Stimulated activated CD8-positive, alpha-beta memory T cell treated with anti-CD3 and anti-CD28 coated beads, Interleukin-4, amount 100 ng/mL, for 4 hours (primary cell): ENCODE results near the gene NEMP2.

Source experiments
- DNase-seq, 2 donors: peaks; one replicate each; pipeline ENCODE4 v3.0.0-alpha.2; 2020; ENCODE audit warnings: low read depth in 2 of 2, low spot score in 1 of 2

NEMP2 gene

GRCh38 chr2:190534310-190535120 lies at the start of gene NEMP2:
NEMP2 (minus strand) TSS chr2:190534722; CDS start chr2:190534655, 67 bp downstream.
- peak; percentile 45 to 74 for DNase-seq

- no peak for DNase-seq
Measured at GRCh38 chr2:190583507-190584337, 49.2 kb upstream of the NEMP2 start.

GRCh38 chr2:190582736-190583506 lies 48.4 kb upstream of the NEMP2 start:
- DNase-seq: no peak

- no peak for DNase-seq
Measured at GRCh38 chr2:190582019-190582418, 47.5 kb upstream of the NEMP2 start.

GRCh38 chr2:190579915-190580846 lies 45.7 kb upstream of the NEMP2 start:
- no peak for DNase-seq

GRCh38 chr2:190579058-190579410 lies 44.5 kb upstream of the NEMP2 start:
- DNase-seq: no peak

- DNase-seq: peak in 1 of 2 donors; percentile 2
Measured at GRCh38 chr2:190578158-190579057, 43.9 kb upstream of the NEMP2 start.

- no peak for DNase-seq
Measured at GRCh38 chr2:190576573-190576972, 42.1 kb upstream of the NEMP2 start.

GRCh38 chr2:190575263-190575662 lies 40.7 kb upstream of the NEMP2 start:
- no peak for DNase-seq

GRCh38 chr2:190574169-190574568 lies 39.6 kb upstream of the NEMP2 start:
- DNase-seq: no peak

GRCh38 chr2:190572246-190572645 lies 37.7 kb upstream of the NEMP2 start:
- DNase-seq: no peak

GRCh38 chr2:190571686-190572085 lies 37.2 kb upstream of the NEMP2 start:
- no peak for DNase-seq

GRCh38 chr2:190570871-190571270 lies 36.3 kb upstream of the NEMP2 start:
- no peak for DNase-seq

- DNase-seq: no peak
Measured at GRCh38 chr2:190569994-190570755, 35.7 kb upstream of the NEMP2 start.

- no peak for DNase-seq
Measured at GRCh38 chr2:190564838-190565237, 30.3 kb upstream of the NEMP2 start.

GRCh38 chr2:190563646-190564045 lies 29.1 kb upstream of the NEMP2 start:
- DNase-seq: no peak

- DNase-seq: peak; percentile 50 to 72
Measured at GRCh38 chr2:190563109-190563508, 28.6 kb upstream of the NEMP2 start.

GRCh38 chr2:190562121-190562520 lies 27.6 kb upstream of the NEMP2 start:
- DNase-seq: no peak

GRCh38 chr2:190561094-190561493 lies 26.6 kb upstream of the NEMP2 start:
- no peak for DNase-seq
